Measurements from ENCODE around the gene SLC16A4.

Gene SLC16A4

GRCh38 chr1:110326826-110327225, 64.0 kb downstream of the SLC16A4 start:
- no peak for DNase-seq (ENCODE audit: low spot score)

GRCh38 chr1:110324667-110325066, 66.2 kb downstream of the SLC16A4 start:
- no peak for DNase-seq (ENCODE audit: low spot score)

- no peak for DNase-seq (ENCODE audit: low spot score)
These were observed 69.0 kb downstream of the SLC16A4 start for GRCh38 chr1:110321846-110322245.

GRCh38 chr1:110321045-110321444, 69.8 kb downstream of the SLC16A4 start:
- DNase-seq (ENCODE audit: low spot score): no peak

DNA sequence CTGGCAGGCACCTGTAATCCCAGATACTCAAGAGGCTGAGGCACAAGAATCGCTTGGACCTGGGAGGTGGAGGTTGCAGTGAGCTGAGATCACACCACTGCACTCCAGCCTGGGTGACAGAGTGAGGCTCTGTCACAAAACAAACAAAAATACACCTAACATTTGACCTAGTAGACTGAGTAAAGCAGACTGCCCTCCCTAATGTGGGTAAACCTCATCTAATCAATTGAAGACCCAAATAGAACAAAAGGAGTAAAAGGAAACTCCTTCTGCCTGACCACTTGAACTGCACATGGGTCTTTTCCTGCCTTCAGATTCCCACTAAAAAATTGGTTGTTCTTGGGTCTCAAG, 70.7 kb downstream of the SLC16A4 start:
- no peak for DNase-seq (ENCODE audit: low spot score)

DNA sequence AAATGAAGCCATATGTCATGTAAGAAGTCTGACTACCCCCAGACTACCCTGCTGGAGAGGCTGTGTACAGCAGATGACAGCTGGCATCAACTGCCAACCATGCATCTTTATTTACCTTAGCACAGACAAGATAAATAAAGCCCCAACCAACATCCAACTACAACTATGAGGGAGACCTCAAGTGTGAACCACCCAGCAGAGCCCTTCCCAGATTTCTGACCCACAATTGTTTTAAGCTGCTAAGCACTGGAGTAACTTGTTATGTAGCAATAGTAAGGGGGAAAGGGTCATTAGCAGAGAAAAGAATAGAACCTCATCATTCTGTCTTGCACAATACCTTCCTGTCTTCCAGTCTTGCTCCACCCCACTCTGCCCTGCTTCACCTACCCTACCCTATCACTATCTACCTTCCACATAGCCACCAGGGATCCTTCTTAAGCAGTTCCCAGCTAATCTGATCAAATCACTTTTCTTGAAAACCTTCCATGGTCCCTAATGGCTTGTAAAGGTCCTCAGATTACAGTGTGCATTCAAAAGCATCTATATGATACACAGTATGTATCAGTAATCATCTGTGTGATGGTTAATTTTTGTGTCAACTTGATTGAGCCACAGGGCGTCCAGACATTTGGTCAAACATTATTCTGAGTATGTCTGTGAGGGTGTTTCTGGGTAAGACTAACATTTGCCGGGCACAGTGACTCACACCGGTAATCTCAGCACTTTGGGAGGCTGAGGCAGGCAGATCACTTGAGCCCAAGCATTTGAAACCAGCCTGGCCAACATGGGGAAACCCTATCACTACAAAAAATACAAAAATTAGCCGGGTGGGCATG, 71.3 kb downstream of the SLC16A4 start:
- DNase-seq (ENCODE audit: low spot score): no peak

- DNase-seq (ENCODE audit: low spot score): no peak
These were observed 72.8 kb downstream of the SLC16A4 start for GRCh38 chr1:110318046-110318445.

- DNase-seq (ENCODE audit: low spot score): no peak
These were observed 74.1 kb downstream of the SLC16A4 start for GRCh38 chr1:110316735-110317134.
